Heart left ventricle (tissue), 16 donors: ENCODE results near the gene ICAM3. TPM values are rescaled to one million over a fixed set of nuclear protein-coding genes. Genes with fewer than 3 reads are reported as not detected.

Source experiments
- ATAC-seq, 4 donors: fragments of 200-7000 bp; cut with Tn5 transposase; one replicate each; pipeline ENCODE4 v1.9.1; 2020 to 2022; ENCODE audit warnings: moderate library complexity in 4 of 4, mild to moderate bottlenecking in 3 of 4, moderate number of reproducible peaks in 1 of 4
- DNase-seq, 5 donors: peaks; one replicate each; pipeline ENCODE4 v3.0.0-alpha.2; 2020
- H3K27ac ChIP-seq, 12 donors: fragments of 200-600 bp; sonication (generic) in 4 of 12; one replicate each; pipeline versions ENCODE4 v1.5.0 to v1.8.0; 2016 to 2022; ENCODE audit warnings: mild to moderate bottlenecking in 2 of 12
- H3K27me3 ChIP-seq, 9 donors: fragments of 200-600 bp; sonication (generic) in 2 of 9; one replicate each; pipeline versions ENCODE4 v1.5.1 to v1.8.0; 2016 to 2022; ENCODE audit warnings: mild to moderate bottlenecking in 3 of 9
- H3K36me3 ChIP-seq, 9 donors: fragments of 200-600 bp; sonication (generic) in 2 of 9; one replicate each; pipeline versions ENCODE4 v1.5.0 to v1.8.0; 2018 to 2022; ENCODE audit warnings: mild to moderate bottlenecking in 2 of 9
- H3K4me1 ChIP-seq, 12 donors: fragments of 200-600 bp; sonication (generic) in 4 of 12; one replicate each; pipeline versions ENCODE4 v1.5.0 to v1.8.0; 2016 to 2022; ENCODE audit warnings: mild to moderate bottlenecking in 3 of 12
- H3K4me3 ChIP-seq, 12 donors: fragments of 200-600 bp; sonication (generic) in 4 of 12; one replicate each; pipeline versions ENCODE4 v1.5.0 to v1.8.0; 2017 to 2022; ENCODE audit warnings: mild to moderate bottlenecking in 9 of 12, moderate library complexity in 4 of 12
- H3K9me3 ChIP-seq, 12 donors: fragments of 200-600 bp; sonication (generic) in 4 of 12; one replicate each; pipeline versions ENCODE4 v1.5.0 to v1.8.0; 2016 to 2022; ENCODE audit warnings: mild to moderate bottlenecking in 1 of 12
- POLR2A ChIP-seq, 2 donors: fragments of 450-650 bp; IDR thresholded peaks; one replicate each; pipeline ENCODE4 v1.6.1; 2017; ENCODE audit warnings: antibody characterized with exemption in 2 of 2, mild to moderate bottlenecking in 2 of 2, moderate library complexity in 2 of 2
- WGBS, 4 donors: extraction: QIAGEN DNeasy Blood & Tissue Kit in 2 of 4; methylation state at CpG; one replicate each; pipeline versions ENCODE4 v1.1.5 to v1.1.7; 2013 to 2018; 5-methylcytosine and 5-hydroxymethylcytosine counted together
- intact Hi-C, 10 donors: fragments of 100-400 bp; cut with DNase I; formaldehyde crosslinking; loops; one replicate each; pipeline versions ENCODE4 v1.11.1 to v1.14.2; 2022
- polyA plus RNA-seq, 2 donors: library from polyadenylated mRNA; stranded (reverse); fragments of 200-250 nt; gene quantifications; one replicate each; pipeline ENCODE4 v1.2.3, GENCODE V29; 2013
- total RNA-seq, 9 donors: library from RNA; depleted of rRNA in 2 of 9; stranded (reverse); fragments of >200 nt in 2 of 9; fragmentation: NEBNext Ultra II Directional in 3 of 9; extraction: Animal tissue kit (Norgen Biotek cat#: 25700) in 3 of 9; gene quantifications; one replicate each; pipeline versions ENCODE4 v1.1.0 to v1.2.4, GENCODE V29; 2016 to 2023
- TF ChIP-seq, protein P1 (sequence below), 12 donors: fragments of 200-600 bp; sonication (generic) in 4 of 12; IDR thresholded peaks; one replicate each; pipeline versions ENCODE4 v1.5.0 to v1.8.0; 2018 to 2022; ENCODE audit warnings: antibody characterized with exemption in 12 of 12, mild to moderate bottlenecking in 5 of 12
- donor health status: ischemic (EF 13 %, LVEDD 7.1; RV severe dilation, severe dysfunction).
- donor health status: healthy with polysubstance abuse.
- donor health status: DM: no; HTN: yes; CAD: no.
- donor health status: DM: no; HTN: no; CAD: no.
- donor health status: ischemic (EF 25% LVEDD 6.9; RV normal size, moderate dysfunction).
- donor health status: ischemic (EF 25% LVEDD 5.7; RV mildly dilated, moderate dysfunction).
- donor health status: healthy.
- donor health status: DM: yes; HTN: yes; CAD: no.
- donor health status: ischemic (EF 35%, LVEDD 5.7; RV mildly dilated, moderate dysfunction).
- donor health status: nonischemic (EF 11% LVEDD 7.7; RV severe dilation, severe dysfunction).
- donor health status: DM: yes; HTN: yes; CAD: no.
- donor health status: PGD.
- donor health status: ischemic (EF 29% LVEDD 5.4; RV normal size, mild dysfunction).
- donor health status: nonischemic (EF 23%, LVEDD 6.1; RV moderate dilation, normal function).

The ICAM3 gene
- total and polyA plus RNA-seq, 11 donors, result 5.6 to 24.9 (median 17.2) TPM

DNA sequence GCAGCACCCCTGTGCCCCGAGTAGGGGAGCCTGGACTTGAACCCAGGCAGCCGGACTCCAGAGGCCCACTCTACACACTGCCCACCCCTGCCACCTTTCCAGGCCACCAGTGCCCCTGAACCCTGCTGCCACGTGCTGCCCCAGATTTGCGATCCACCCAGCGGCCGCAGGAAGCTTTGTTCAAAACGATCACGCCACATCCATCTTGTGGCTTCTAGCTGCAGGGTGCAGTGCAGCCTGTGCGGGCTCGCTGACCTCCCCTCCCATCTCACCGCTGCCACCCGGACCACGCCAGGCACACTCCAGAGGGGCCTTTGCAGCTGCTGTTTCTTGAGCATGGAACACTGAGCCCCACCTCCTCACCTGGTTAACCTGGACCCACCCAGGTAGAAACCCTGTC is 9.9 kb downstream of the ICAM3 start:
- DNase-seq (no peak), ATAC-seq (no peak)
- Histone ChIP-seq H3K36me3 (peaks cover 0 to 66% (median 60%) of the 10 kb centered on the region in 9 donors), H3K9me3 (no peaks in the 10 kb centered on the region), H3K27me3 (no peaks in the 10 kb centered on the region), H3K4me3 (no peak overlapping the region), H3K4me1 (peaks cover 0 to 25% (median 16%) of the 10 kb centered on the region in 12 donors), H3K27ac (no peak overlapping the region)
- intact Hi-C loops, result no loop called here
- 90 to 96% (median 95%) methylated on average over 13 of the region's 13 CpGs for WGBS, 4 donors
- TF ChIP-seq, protein P1, sequence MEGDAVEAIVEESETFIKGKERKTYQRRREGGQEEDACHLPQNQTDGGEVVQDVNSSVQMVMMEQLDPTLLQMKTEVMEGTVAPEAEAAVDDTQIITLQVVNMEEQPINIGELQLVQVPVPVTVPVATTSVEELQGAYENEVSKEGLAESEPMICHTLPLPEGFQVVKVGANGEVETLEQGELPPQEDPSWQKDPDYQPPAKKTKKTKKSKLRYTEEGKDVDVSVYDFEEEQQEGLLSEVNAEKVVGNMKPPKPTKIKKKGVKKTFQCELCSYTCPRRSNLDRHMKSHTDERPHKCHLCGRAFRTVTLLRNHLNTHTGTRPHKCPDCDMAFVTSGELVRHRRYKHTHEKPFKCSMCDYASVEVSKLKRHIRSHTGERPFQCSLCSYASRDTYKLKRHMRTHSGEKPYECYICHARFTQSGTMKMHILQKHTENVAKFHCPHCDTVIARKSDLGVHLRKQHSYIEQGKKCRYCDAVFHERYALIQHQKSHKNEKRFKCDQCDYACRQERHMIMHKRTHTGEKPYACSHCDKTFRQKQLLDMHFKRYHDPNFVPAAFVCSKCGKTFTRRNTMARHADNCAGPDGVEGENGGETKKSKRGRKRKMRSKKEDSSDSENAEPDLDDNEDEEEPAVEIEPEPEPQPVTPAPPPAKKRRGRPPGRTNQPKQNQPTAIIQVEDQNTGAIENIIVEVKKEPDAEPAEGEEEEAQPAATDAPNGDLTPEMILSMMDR (IDR thresholded peaks at IDR 0.05), result no peak
- TF ChIP-seq POLR2A (IDR thresholded peaks at IDR 0.05), result no peak

DNA sequence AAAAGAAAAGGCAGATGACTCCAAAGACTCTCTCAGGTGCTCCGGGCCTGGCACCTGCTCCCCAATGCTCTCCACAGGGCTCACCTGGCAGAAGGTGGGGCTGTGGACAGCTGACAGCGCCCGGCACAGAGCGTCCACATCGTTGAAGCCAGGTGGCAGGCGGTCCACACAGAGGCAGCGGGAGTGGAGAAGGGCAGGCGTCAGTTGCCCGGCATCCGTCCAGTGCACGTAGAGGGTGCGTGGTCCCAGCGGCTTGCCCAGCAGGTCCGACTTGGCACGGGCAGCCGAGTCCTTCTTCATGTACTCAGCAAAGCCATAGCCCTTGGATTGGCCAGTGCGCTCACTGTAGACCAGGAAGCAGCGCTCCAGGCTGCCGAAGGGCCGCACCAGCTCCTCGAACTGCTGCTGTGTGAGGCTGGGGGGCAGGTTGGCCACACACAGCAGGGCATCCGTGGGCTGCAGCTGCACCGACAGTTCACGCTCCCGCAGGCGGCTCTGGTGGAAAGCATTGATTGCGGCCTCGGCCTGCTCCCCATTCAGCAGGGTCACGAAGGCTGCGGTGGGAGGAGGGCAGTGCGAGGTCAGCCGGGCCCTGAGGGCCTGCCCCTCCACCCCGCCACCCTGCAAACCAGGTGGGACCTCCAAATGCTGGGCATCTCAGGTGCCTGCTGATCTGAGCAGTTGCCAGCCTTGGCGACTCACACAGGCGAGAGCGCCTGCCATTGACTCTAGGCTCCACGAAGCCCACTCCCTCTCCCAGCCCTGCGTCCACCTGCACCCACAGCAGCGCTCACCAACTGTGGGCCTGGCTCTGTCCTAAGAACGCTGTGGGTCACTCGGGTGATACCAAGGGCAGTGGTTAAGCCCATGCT is 10.6 kb downstream of the ICAM3 start:
- H3K9me3 ChIP-seq, result no peaks in the 10 kb centered on the region
- no peak overlapping the region for H3K4me3 ChIP-seq
- peaks cover 2 to 73% (median 68%) of the 10 kb centered on the region in 9 donors for H3K36me3 ChIP-seq
- H3K27me3 ChIP-seq, result no peaks in the 10 kb centered on the region
- peaks cover 0 to 18% (median 11%) of the 10 kb centered on the region in 12 donors for H3K4me1 ChIP-seq
- H3K27ac ChIP-seq, result no peak overlapping the region
- DNase-seq (no peak), ATAC-seq (no peak)
- 93 to 96% (median 95%) methylated on average over 7 to 41 of the region's 41 CpGs for WGBS, 4 donors
- intact Hi-C loops, result no loop called here
- no peak for TF ChIP-seq POLR2A (IDR thresholded peaks at IDR 0.05)
- TF ChIP-seq, protein P1 (IDR thresholded peaks at IDR 0.05), result no peak

- no peak for TF ChIP-seq POLR2A (IDR thresholded peaks at IDR 0.05)
- TF ChIP-seq, protein P1 (IDR thresholded peaks at IDR 0.05), result no peak
- H3K36me3 ChIP-seq, result peaks cover 2 to 83% (median 77%) of the 10 kb centered on the region in 9 donors
- 73 to 91% (median 90%) methylated on average over 4 to 7 of the region's 7 CpGs for WGBS, 4 donors
- no peaks in the 10 kb centered on the region for H3K9me3 ChIP-seq
- H3K27me3 ChIP-seq, result no peaks in the 10 kb centered on the region
- no peak for ATAC-seq
- no peak overlapping the region for H3K27ac ChIP-seq
- peaks cover 0 to 15% (median 10%) of the 10 kb centered on the region in 12 donors for H3K4me1 ChIP-seq
- no peak for DNase-seq
- intact Hi-C loops, result no loop called here
- no peak overlapping the region for H3K4me3 ChIP-seq
Observed at GRCh38 chr19:10327793-10328192, 11.6 kb downstream of the ICAM3 start.

DNA sequence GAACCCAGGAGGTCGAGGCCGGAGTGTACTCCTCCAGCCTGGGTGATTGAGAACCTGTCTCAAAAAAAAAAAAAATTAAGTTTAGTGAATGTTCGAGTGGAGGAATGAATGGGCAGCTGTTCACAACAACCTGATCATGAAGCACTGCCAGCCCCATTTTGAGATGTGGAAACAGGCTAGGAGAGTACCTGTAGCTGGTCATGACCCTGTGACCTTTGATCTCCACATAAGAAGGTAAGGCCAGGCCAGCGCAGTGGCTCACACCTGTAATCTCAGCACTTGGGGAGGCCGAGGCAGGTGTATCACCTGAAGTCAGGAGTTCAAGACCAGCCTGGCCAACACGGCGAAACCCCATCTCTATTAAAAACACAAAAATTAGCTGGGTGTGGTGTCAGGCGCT is 13.7 kb downstream of the ICAM3 start:
- WGBS, 4 donors, result 90 to 94% (median 92%) methylated on average over 8 of the region's 8 CpGs
- no peak for DNase-seq
- no peaks in the 10 kb centered on the region for H3K27me3 ChIP-seq
- no peaks in the 10 kb centered on the region for H3K4me1 ChIP-seq
- peaks cover 2 to 100% (median 97%) of the 10 kb centered on the region in 9 donors for H3K36me3 ChIP-seq
- no peak overlapping the region for H3K4me3 ChIP-seq
- no peak overlapping the region for H3K27ac ChIP-seq
- ATAC-seq, result no peak
- TF ChIP-seq, protein P1 (IDR thresholded peaks at IDR 0.05), result no peak
- no peak for TF ChIP-seq POLR2A (IDR thresholded peaks at IDR 0.05)
- no peaks in the 10 kb centered on the region for H3K9me3 ChIP-seq
- intact Hi-C loops, result no loop called here
